OCI-LY7 (cell line): ENCODE data around the gene MIA. TPM values are rescaled to one million over a fixed set of nuclear protein-coding genes. Genes with fewer than 3 reads are reported as not detected.
A peak's percentile ranks its signal among the peaks of the same experiment; 100 is the strongest.

Source experiments
- BruUV-seq: library from RNA; stranded (reverse); fragments of 400-500 nt; replicated peaks from 2 replicates; lab custom pipeline; 2021; lab: Mats Ljungman, UMichigan
- CTCF ChIA-PET: fragments of 300-600 bp; sonication (Branson Sonifier 250); formaldehyde crosslinking; loops from one replicate; lab custom pipeline; 2022; ENCODE audit warnings: antibody characterized with exemption; ENCODE audit not compliant: unreplicated experiment; lab: Charles Lee
- POLR2A ChIA-PET: fragments of 300-600 bp; sonication (Branson Sonifier 250); formaldehyde crosslinking; loops from one replicate; lab custom pipeline; 2022; ENCODE audit warnings: antibody characterized with exemption; lab: Charles Lee
- DNase-seq: peaks from one replicate; pipeline ENCODE4 v3.0.0-alpha.2; 2015; ENCODE audit warnings: low spot score
- H2AFZ ChIP-seq: fragments of 200-600 bp; sonication (generic), shearing (Covaris generic); 2 replicates; pipeline ENCODE4 v1.6.1; 2014; ENCODE audit warnings: mild to moderate bottlenecking, antibody characterized with exemption, low read length, moderate library complexity
- H3K27ac ChIP-seq: fragments of 200-600 bp; sonication (generic); 2 replicates; pipeline ENCODE4 v1.5.1; 2014; ENCODE audit warnings: mixed run types, low read depth, mild to moderate bottlenecking, moderate library complexity, low read length, inconsistent platforms; ENCODE audit not compliant: poor library complexity, severe bottlenecking
- H3K36me3 ChIP-seq: fragments of 200-600 bp; sonication (generic); 2 replicates; pipeline ENCODE4 v1.6.1; 2014; ENCODE audit warnings: mild to moderate bottlenecking, antibody characterized with exemption, low read length, moderate library complexity, mixed read lengths; ENCODE audit not compliant: insufficient read depth
- H3K4me1 ChIP-seq: fragments of 200-600 bp; sonication (generic); 2 replicates; pipeline ENCODE4 v1.5.1; 2014; ENCODE audit warnings: mild to moderate bottlenecking, low read length; ENCODE audit not compliant: insufficient read depth, poor library complexity, severe bottlenecking
- H3K4me2 ChIP-seq: fragments of 200-600 bp; sonication (generic); 2 replicates; pipeline ENCODE4 v1.6.1; 2014; ENCODE audit warnings: mild to moderate bottlenecking, low read length
- H3K4me3 ChIP-seq: fragments of 200-600 bp; sonication (generic); 2 replicates; pipeline ENCODE4 v1.5.1; 2014; ENCODE audit warnings: mild to moderate bottlenecking, low read depth, low read length; ENCODE audit not compliant: poor library complexity, severe bottlenecking
- H3K79me2 ChIP-seq: fragments of 200-600 bp; sonication (generic); 2 replicates; pipeline ENCODE4 v1.6.1; 2016; ENCODE audit warnings: low read depth, mild to moderate bottlenecking, low read length, moderate library complexity, mixed read lengths; ENCODE audit not compliant: insufficient read depth
- H3K9me2 ChIP-seq: fragments of 200-600 bp; sonication (generic); 2 replicates; pipeline ENCODE4 v1.6.1; 2016; ENCODE audit warnings: mild to moderate bottlenecking, low read length, mixed read lengths; ENCODE audit not compliant: insufficient read depth
- H3K9me3 ChIP-seq: fragments of 200-600 bp; sonication (generic); 2 replicates; pipeline ENCODE4 v1.6.1; 2014; ENCODE audit warnings: mild to moderate bottlenecking, mixed run types, low read length, mixed read lengths
- H4K20me1 ChIP-seq: fragments of 200-600 bp; sonication (generic); 2 replicates; pipeline ENCODE4 v1.6.1; 2014; ENCODE audit warnings: mild to moderate bottlenecking, antibody characterized with exemption, low read length, moderate library complexity, mixed read lengths; ENCODE audit not compliant: insufficient read depth
- EZH2phosphoT487 ChIP-seq: fragments of 200-600 bp; sonication (generic); IDR thresholded peaks from 2 replicates; pipeline ENCODE4 v1.6.1; 2018; ENCODE audit warnings: low read depth, borderline replicate concordance, mild to moderate bottlenecking, mixed run types, antibody characterized with exemption, low read length, moderate library complexity, mixed read lengths
- intact Hi-C: fragments of 100-400 bp; cut with micrococcal nuclease; formaldehyde crosslinking; loops from one replicate; pipeline ENCODE4 v1.10.0; 2022; ENCODE audit not compliant: unreplicated experiment
- total RNA-seq, 2 experiments: library from RNA; depleted of rRNA in 1 of 2; stranded (reverse); fragments of >200 nt in 1 of 2; shearing (Covaris generic) in 1 of 2; gene quantifications; 2 replicates each; pipeline ENCODE4 v1.2.3, GENCODE V29; 2014 to 2022
- TF ChIP-seq, protein P1 (sequence below): fragments of 200-600 bp; sonication (generic); conservative IDR thresholded peaks from 2 replicates; pipeline ENCODE4 v1.5.1; 2014; ENCODE audit warnings: mild to moderate bottlenecking, antibody characterized with exemption, low read length, moderate library complexity, mixed read lengths

Gene MIA
- total RNA-seq, 2 experiments from 2014 or later: not detected

DNA sequence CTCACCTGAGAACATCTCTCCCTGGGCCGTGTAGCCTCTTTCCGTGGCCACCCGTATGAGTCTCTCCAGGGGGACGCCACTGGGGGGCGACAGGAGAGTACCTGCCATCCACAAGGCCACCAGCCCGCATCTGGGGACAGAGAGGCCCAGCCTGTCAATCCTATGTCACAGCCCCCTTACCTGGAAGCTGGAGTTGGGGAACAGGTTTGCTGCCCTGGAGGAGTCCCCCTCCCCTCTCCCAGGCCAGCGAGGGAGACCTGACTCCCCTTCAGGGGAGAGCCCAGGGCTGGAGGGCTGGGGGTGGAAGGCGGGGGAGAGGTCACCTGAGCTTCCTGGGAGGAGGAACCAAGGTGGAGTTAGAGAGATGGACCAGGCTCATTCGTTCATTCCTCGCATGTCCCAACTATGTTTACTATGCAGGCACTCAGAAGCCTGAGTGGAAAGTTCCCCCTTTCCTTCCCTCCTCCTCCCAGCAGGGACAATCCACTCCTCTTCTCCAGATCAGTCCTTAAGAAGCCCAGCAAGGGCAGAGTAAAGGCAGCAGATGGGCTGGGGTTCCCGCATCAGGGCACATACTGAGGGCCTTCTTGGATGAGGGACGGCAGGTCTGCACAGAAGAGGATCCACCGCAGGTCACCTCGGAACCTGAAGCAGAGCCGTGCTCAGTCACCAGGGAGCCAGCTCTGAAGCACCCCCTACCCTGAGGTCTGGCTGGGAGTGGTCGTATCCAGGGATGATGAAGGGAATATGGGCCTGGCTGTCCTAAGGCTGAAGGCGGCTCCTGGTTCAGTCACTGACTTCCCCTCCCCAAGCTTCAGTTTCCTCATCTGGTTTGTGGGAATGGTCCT lies 30.5 kb upstream of the MIA start:
- Histone ChIP-seq H2AFZ (no peak overlapping the region), H3K79me2 (peaks cover 15% of the 10 kb centered on the region; the same call in 1 of the 2 replicates), H3K4me2 (no peak overlapping the region), H4K20me1 (no peaks in the 10 kb centered on the region), H3K9me3 (no peaks in the 10 kb centered on the region), H3K4me1 (peaks cover 22% of the 10 kb centered on the region), H3K27ac (no peak overlapping the region), H3K4me3 (no peak overlapping the region), H3K36me3 (peaks cover 10% of the 10 kb centered on the region; the same call in 1 of the 2 replicates), H3K9me2 (no peaks in the 10 kb centered on the region)
- BruUV-seq: no TSS peak
- no peak for TF ChIP-seq EZH2phosphoT487
- TF ChIP-seq, protein P1, sequence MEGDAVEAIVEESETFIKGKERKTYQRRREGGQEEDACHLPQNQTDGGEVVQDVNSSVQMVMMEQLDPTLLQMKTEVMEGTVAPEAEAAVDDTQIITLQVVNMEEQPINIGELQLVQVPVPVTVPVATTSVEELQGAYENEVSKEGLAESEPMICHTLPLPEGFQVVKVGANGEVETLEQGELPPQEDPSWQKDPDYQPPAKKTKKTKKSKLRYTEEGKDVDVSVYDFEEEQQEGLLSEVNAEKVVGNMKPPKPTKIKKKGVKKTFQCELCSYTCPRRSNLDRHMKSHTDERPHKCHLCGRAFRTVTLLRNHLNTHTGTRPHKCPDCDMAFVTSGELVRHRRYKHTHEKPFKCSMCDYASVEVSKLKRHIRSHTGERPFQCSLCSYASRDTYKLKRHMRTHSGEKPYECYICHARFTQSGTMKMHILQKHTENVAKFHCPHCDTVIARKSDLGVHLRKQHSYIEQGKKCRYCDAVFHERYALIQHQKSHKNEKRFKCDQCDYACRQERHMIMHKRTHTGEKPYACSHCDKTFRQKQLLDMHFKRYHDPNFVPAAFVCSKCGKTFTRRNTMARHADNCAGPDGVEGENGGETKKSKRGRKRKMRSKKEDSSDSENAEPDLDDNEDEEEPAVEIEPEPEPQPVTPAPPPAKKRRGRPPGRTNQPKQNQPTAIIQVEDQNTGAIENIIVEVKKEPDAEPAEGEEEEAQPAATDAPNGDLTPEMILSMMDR: peak; percentile 60
- POLR2A ChIA-PET: no interaction called here
- CTCF ChIA-PET: no interaction called here
- peak; percentile 41 for DNase-seq
- intact Hi-C loops: no loop called here

DNA sequence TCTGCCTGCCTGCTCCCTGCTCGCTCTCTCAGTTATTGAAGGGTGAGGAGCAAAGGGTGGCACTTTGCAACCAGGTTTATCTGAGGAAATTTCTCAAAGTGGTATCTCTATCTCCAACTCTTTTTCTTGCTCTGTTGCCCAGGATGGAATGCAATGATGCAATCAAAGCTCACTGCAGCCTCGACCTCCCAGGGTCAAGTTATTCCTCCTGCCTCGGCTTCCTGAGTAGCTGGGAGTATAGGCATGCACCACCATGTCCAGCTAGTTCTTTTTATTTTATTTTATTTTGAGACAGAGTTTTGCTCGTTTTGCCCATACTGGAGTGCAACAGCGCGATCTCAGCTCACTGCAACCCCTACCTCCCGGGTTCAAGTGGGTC lies 29.9 kb upstream of the MIA start:
- H3K36me3 ChIP-seq: peaks cover 10% of the 10 kb centered on the region; the same call in 1 of the 2 replicates
- H3K27ac ChIP-seq: no peak overlapping the region
- ChIA-PET CTCF (no interaction called here), POLR2A (no interaction called here)
- H3K9me2 ChIP-seq: no peaks in the 10 kb centered on the region
- DNase-seq: no peak
- TF ChIP-seq EZH2phosphoT487: no peak
- TF ChIP-seq, protein P1: no peak
- H3K4me1 ChIP-seq: peaks cover 25% of the 10 kb centered on the region
- no peak overlapping the region for H2AFZ ChIP-seq
- no peaks in the 10 kb centered on the region for H3K9me3 ChIP-seq
- intact Hi-C loops: no loop called here
- H3K4me3 ChIP-seq: no peak overlapping the region
- BruUV-seq: no TSS peak
- no peaks in the 10 kb centered on the region for H4K20me1 ChIP-seq
- H3K4me2 ChIP-seq: no peak overlapping the region
- H3K79me2 ChIP-seq: peaks cover 19% of the 10 kb centered on the region; the same call in 1 of the 2 replicates

DNA sequence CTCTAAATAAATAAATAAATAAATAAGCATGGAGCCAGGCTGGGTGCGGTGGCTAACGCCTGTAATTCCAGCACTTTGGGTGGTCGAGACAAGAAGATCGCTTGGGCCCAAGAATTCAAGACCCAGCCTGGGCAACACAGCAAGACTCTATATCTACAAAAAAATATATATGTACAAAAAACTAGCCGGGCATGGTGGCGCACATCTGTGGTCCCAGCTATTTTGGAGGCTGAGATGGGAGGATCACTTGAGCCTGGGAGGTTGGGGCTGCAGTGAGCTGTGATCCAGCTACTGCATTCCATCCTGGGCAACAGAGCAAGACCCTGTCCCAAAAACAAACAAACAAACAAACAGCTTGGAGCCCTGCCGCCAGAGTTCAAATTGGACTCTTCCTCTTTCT lies 27.8 kb upstream of the MIA start:
- CTCF ChIA-PET: no interaction called here

More for the DNA sequence above, 27.8 kb upstream of the MIA start:
- no peaks in the 10 kb centered on the region for H3K9me2 ChIP-seq
- H3K36me3 ChIP-seq: peaks cover 20% of the 10 kb centered on the region
- no peak overlapping the region for H2AFZ ChIP-seq
- no peak for TF ChIP-seq EZH2phosphoT487
- TF ChIP-seq, protein P1: no peak
- H3K4me2 ChIP-seq: peak overlapping the region; percentile 90
- no peak overlapping the region for H3K4me3 ChIP-seq
- H3K79me2 ChIP-seq: peaks cover 34% of the 10 kb centered on the region
- intact Hi-C loops: no loop called here
- no TSS peak for BruUV-seq
- no peak for DNase-seq
- H3K27ac ChIP-seq: no peak overlapping the region
- POLR2A ChIA-PET: interaction anchor here (0.5 to 3.8 kb wide), 2 partner anchors 30 to 48 kb away, joined by 3 to 29 read pairs; partner anchors contain the start of gene RAB4B
- peaks cover 26% of the 10 kb centered on the region for H3K4me1 ChIP-seq
- no peaks in the 10 kb centered on the region for H3K9me3 ChIP-seq
- H4K20me1 ChIP-seq: 0 out of 2 replicates have a peak, but pooled peaks cover under 1% of the 10 kb centered on the region
